Kasumi-1 (cell line): ENCODE data around the gene PFAS.
"Not testable (repeated sequence)": the region's sequence is repeated elsewhere in the genome, so short reads cannot be mapped to it uniquely, and the experiment has no call there.

Experiments
- DNase-seq, 2 experiments: peaks; one replicate each; lab custom pipeline; 2025; lab: John Stamatoyannopoulos, UW

The PFAS gene

DNA sequence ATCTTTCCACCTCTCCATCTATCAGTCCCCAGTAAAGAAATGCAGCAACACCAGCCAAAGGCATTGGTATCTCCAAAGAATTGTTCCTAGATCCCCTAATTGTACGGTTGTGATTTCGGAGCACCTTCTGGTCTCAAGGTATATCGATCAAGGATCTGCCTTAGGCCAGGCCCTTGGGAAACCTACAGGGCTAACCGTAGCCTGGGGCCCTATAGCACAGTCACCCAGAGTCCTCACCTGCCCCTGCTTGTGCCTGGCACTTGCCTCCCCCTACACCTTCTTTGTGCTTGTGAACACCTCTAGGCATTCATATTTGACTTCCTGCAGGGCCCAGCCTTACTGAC is 21.9 kb upstream of the PFAS start:
- no peak for DNase-seq

DNA sequence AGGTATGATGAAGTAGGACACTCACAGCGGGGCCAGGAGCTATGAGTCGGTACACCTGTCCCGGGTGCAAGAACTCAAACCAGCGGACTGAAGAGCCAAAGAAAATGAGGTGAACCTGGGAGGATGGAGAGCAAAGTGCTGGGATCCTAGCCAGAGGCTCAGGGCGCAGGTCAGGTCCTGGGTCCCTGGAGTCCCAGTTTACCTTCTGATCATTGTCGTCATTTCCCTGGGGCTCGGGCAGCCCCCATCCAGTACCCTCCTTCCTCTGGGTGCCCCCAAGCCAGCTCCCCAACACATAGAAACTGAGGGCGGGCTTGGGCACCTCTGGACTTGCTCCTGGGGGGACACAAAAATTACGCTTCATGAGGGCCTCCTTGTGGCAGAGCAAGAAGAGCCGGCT is 17.4 kb upstream of the PFAS start:
- no peak for DNase-seq

GRCh38 chr17:8234361-8235270 is 14.5 kb upstream of the PFAS start:
- DNase-seq: no peak

DNA sequence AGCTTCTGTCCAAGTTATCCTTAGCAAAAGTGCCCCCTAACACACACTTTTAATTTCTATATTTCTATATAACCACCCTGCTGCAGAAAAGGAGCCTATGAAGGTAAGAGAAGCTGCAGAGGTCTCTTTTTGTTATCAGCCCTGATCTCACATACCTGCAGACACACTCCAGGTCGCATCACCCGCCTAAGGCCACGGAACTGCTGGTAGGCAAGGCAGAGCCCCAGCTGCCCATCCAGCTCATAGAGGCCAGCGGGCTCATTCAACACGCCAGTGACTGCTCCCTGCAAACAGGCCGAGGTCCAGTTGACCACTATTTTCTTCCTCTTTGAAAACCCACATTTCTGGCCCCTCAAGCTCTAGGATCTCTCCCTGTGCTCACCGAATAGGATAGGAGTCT is 13.4 kb upstream of the PFAS start:
- no peak for DNase-seq

GRCh38 chr17:8237175-8237574 is 11.9 kb upstream of the PFAS start:
- DNase-seq: no peak

GRCh38 chr17:8237886-8238285 is 11.2 kb upstream of the PFAS start:
- no peak for DNase-seq

DNA sequence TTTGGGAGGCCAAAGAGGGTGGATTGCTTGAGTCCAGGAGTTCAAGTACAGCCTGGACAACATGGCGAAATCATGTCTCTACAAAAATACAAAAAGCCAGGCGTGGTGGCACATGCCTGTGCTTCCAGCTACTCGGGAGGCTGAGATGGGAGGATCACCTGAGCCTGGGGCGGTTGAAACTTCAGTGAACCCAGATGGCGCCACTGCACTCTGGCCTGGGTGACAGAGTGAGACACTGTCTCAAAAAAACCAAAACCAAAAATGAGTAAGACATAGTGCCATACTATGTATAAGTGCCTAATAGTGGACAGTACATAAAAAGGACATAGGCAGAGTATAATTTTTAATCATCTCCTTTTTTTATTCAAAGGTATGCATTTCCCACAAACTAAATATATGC is 5.3 kb upstream of the PFAS start:
- DNase-seq: no peak

DNA sequence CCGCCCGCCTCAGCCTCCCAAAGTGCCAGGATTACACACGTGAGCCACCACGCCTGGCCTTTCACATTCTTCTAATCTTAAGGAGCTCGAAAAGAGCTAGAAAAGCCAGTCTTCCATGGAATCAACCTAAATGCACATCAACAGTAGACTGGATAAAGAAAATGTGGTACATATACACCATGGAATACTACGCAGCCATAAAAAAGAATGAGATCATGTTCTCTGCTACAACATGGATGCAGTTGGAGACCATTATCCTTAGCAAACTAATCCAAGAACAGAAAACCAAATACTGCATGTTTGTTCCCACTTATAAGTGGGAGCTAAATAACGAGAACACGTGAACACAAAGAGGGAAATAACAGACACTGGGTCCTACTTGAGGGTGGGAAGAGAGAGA is 4.3 kb upstream of the PFAS start:
- DNase-seq: no peak

GRCh38 chr17:8249621-8250500 is 772 bp downstream of the PFAS start:
- DNase-seq: no peak

DNA sequence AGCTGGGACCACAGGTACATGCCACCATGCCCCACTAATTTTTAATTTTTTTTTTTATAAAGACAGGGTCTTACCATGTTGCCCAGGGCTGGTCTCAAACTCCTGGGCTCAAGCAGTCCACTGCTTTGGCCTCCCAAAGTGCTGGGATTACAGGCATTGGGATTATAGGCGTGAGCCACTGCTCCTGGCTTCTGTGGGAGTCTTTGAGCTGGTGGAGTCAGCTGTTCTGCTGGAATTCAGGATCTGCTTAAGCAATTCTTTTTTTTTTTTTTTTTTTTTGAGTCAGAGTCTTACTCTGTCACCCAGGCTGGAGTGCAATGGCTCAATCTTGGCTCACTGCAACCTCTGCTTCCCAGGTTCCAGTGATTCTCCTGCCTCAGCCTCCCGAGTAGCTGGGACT is 2.3 kb downstream of the PFAS start:
- not testable (repeated sequence) for DNase-seq

DNA sequence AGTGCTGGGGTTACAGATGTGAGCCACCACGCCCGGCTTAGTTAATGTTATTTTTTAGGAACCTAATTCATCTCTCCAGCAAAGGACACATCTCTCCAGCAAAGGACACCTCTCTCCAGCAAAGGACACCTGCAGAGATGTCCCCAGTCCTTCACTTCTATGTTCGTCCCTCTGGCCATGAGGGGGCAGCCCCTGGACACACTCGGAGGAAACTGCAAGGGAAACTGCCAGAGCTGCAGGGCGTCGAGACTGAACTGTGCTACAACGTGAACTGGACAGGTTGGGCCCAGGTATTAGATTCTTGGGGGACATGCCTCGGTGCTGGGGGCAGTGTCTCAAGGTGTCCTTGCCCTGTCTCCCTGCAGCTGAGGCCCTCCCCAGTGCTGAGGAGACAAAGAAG is 4.7 kb downstream of the PFAS start:
- DNase-seq: no peak

GRCh38 chr17:8254881-8255280 is 5.8 kb downstream of the PFAS start:
- no peak for DNase-seq

DNA sequence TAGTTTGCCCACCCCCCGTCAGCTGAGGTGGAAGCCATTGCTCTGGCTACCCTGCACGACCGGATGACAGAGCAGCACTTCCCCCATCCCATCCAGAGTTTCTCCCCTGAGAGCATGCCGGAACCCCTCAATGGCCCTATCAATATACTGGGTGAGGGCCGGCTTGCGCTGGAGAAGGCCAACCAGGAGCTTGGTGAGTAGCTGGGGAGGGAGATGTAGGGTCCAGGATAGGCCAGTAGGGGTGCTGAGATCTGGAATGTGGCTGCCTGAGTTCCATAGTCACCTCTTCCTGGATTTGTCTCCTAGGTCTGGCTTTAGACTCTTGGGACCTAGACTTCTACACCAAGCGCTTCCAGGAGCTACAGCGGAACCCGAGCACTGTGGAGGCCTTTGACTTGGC is 6.4 kb downstream of the PFAS start:
- no peak for DNase-seq

DNA sequence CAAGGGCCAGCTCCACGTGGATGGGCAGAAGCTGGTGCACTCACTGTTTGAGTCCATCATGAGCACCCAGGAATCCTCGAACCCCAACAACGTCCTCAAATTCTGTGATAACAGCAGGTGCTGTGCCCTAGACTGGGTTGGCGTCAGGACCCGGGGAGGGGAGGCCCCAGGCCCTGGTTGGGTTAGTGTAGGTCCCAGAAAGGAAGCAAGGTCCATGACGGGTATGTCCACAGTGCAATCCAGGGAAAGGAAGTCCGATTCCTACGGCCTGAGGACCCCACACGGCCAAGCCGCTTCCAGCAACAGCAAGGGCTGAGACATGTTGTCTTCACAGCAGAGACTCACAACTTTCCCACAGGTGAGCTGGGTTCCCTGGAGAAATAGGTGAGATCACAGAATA is 7.2 kb downstream of the PFAS start:
- no peak for DNase-seq

DNA sequence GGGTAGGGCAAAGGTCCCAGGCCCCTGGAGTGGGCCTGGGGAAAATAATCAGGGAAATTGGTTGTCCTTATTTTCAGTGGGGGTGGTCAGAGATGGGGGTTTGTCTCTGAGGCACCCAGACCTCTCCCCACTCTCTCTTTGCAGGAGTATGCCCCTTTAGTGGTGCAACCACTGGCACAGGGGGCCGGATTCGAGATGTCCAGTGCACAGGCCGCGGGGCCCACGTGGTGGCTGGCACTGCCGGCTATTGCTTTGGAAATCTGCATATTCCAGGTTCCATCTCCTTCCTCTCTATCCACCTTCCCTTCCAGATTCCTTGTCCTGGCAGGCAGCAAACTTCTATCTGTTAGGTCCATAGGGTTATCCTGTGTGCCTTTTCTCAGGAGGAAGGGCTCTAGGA is 7.6 kb downstream of the PFAS start:
- no peak for DNase-seq

- no peak for DNase-seq
These were observed 8.7 kb downstream of the PFAS start for GRCh38 chr17:8257801-8258200.

GRCh38 chr17:8264320-8264719 is 15.2 kb downstream of the PFAS start:
- DNase-seq: no peak

DNA sequence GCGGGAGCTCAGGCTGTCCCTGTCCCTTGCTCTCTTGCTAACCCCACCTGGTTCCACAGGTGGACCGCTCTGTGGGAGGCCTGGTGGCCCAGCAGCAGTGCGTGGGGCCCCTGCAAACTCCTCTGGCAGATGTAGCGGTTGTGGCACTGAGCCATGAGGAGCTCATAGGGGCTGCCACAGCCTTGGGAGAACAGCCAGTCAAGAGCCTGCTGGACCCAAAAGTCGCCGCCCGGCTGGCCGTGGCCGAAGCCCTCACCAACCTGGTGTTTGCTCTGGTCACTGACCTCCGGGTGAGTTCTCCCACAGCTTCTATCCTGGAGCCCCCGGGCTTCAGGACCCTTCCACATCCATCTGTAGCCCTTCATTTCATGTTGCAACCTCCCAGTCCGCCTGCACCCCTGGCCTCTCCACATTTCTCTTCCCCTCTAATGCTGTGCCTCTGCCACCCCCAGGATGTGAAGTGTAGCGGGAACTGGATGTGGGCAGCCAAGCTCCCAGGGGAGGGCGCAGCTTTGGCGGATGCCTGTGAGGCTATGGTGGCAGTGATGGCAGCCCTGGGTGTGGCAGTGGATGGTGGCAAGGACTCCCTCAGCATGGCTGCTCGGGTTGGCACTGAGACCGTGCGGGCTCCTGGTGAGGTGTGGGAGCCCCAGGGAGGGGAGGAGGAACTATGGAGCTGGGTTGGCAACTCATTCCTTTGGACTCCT is 15.9 kb downstream of the PFAS start:
- DNase-seq: no peak

- DNase-seq: no peak
These were observed 17.8 kb downstream of the PFAS start for GRCh38 chr17:8266648-8267479.

- DNase-seq: no peak
These were observed 18.5 kb downstream of the PFAS start for GRCh38 chr17:8267480-8268147.
